ENCODE data around the gene CD28.

Gene CD28

GRCh38 chr2:203714112-203714511, 7.7 kb downstream of the CD28 start:
- DNase-seq (ENCODE audit: low read depth, low spot score), result no peak

- DNase-seq (ENCODE audit: low read depth, low spot score), result no peak
These were observed 9.3 kb downstream of the CD28 start for GRCh38 chr2:203715744-203716143.

GRCh38 chr2:203718087-203718486, 11.6 kb downstream of the CD28 start:
- no peak for DNase-seq (ENCODE audit: low read depth, low spot score)

- DNase-seq (ENCODE audit: low read depth, low spot score), result no peak
These were observed 13.3 kb downstream of the CD28 start for GRCh38 chr2:203719456-203720410.

GRCh38 chr2:203720915-203721672, 14.7 kb downstream of the CD28 start:
- DNase-seq (ENCODE audit: low read depth, low spot score), result no peak

- no peak for DNase-seq (ENCODE audit: low read depth, low spot score)
These were observed 15.4 kb downstream of the CD28 start for GRCh38 chr2:203721781-203722300.

GRCh38 chr2:203722411-203722810, 16.0 kb downstream of the CD28 start:
- DNase-seq (ENCODE audit: low read depth, low spot score), result no peak

- DNase-seq (ENCODE audit: low read depth, low spot score), result no peak
These were observed 21.9 kb downstream of the CD28 start for GRCh38 chr2:203728321-203728720.

- DNase-seq (ENCODE audit: low read depth, low spot score), result no peak
These were observed 23.8 kb downstream of the CD28 start for GRCh38 chr2:203730076-203730729.

GRCh38 chr2:203730883-203731282, 24.4 kb downstream of the CD28 start:
- DNase-seq (ENCODE audit: low read depth, low spot score), result no peak

- DNase-seq (ENCODE audit: low read depth, low spot score), result no peak
These were observed 25.9 kb downstream of the CD28 start for GRCh38 chr2:203732092-203732952.

GRCh38 chr2:203732953-203733510, 26.6 kb downstream of the CD28 start:
- no peak for DNase-seq (ENCODE audit: low read depth, low spot score)

- no peak for DNase-seq (ENCODE audit: low read depth, low spot score)
These were observed 27.2 kb downstream of the CD28 start for GRCh38 chr2:203733684-203734083.

GRCh38 chr2:203734276-203734983, 28.0 kb downstream of the CD28 start:
- no peak for DNase-seq (ENCODE audit: low read depth, low spot score)

GRCh38 chr2:203737360-203737759, 30.9 kb downstream of the CD28 start:
- DNase-seq (ENCODE audit: low read depth, low spot score), result no peak

- no peak for DNase-seq (ENCODE audit: low read depth, low spot score)
These were observed 32.9 kb downstream of the CD28 start for GRCh38 chr2:203739351-203739750.

- DNase-seq (ENCODE audit: low read depth, low spot score), result no peak
These were observed 34.4 kb downstream of the CD28 start for GRCh38 chr2:203740871-203741281.

- DNase-seq (ENCODE audit: low read depth, low spot score), result no peak
These were observed 35.1 kb downstream of the CD28 start for GRCh38 chr2:203741566-203741965.

- no peak for DNase-seq (ENCODE audit: low read depth, low spot score)
These were observed 37.1 kb downstream of the CD28 start for GRCh38 chr2:203743441-203743981.

- DNase-seq (ENCODE audit: low read depth, low spot score), result no peak
These were observed 37.7 kb downstream of the CD28 start for GRCh38 chr2:203744091-203744490.

Measured in iPS DF 19.7 (cell line).